ENCODE results near the gene C1QTNF9B.
A peak's percentile ranks its signal among the peaks of the same experiment; 100 is the strongest.

Gene C1QTNF9B

GRCh38 chr13:23921451-23921888 lies 24.2 kb upstream of the C1QTNF9B start:
- TF ChIP-seq EZH2phosphoT487 (IDR thresholded peaks at IDR 0.05; ENCODE audit: low read depth): no peak
- TF ChIP-seq, protein P1, sequence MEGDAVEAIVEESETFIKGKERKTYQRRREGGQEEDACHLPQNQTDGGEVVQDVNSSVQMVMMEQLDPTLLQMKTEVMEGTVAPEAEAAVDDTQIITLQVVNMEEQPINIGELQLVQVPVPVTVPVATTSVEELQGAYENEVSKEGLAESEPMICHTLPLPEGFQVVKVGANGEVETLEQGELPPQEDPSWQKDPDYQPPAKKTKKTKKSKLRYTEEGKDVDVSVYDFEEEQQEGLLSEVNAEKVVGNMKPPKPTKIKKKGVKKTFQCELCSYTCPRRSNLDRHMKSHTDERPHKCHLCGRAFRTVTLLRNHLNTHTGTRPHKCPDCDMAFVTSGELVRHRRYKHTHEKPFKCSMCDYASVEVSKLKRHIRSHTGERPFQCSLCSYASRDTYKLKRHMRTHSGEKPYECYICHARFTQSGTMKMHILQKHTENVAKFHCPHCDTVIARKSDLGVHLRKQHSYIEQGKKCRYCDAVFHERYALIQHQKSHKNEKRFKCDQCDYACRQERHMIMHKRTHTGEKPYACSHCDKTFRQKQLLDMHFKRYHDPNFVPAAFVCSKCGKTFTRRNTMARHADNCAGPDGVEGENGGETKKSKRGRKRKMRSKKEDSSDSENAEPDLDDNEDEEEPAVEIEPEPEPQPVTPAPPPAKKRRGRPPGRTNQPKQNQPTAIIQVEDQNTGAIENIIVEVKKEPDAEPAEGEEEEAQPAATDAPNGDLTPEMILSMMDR (IDR thresholded peaks at IDR 0.05; ENCODE audit: low read depth, low read length): peak; percentile 98
- Histone ChIP-seq H3K27ac (ENCODE audit: low read length) (no peak overlapping the region), H3K79me2 (ENCODE audit: low read length) (no peaks in the 10 kb centered on the region), H4K20me1 (ENCODE audit: insufficient read depth, low read length) (no peaks in the 10 kb centered on the region), H3K9ac (ENCODE audit: low read length) (no peak overlapping the region), H3K9me3 (ENCODE audit: insufficient read depth, low read length) (no peaks in the 10 kb centered on the region), H3K4me2 (ENCODE audit: low read length) (no peak overlapping the region), H3K36me3 (replicated peaks; ENCODE audit: low read depth, low read length) (no peaks in the 10 kb centered on the region), H3K27me3 (ENCODE audit: low read depth, low read length) (peaks cover 44% of the 10 kb centered on the region), H3K4me3 (ENCODE audit: low read length) (no peak overlapping the region), H2AFZ (ENCODE audit: low read depth, low read length) (no peak overlapping the region), H3K4me1 (ENCODE audit: low read length) (peaks cover 10% of the 10 kb centered on the region)

- Histone ChIP-seq H3K27me3 (ENCODE audit: low read depth, low read length) (peaks cover 51% of the 10 kb centered on the region), H3K79me2 (ENCODE audit: low read length) (no peaks in the 10 kb centered on the region), H4K20me1 (ENCODE audit: insufficient read depth, low read length) (no peaks in the 10 kb centered on the region), H3K36me3 (replicated peaks; ENCODE audit: low read depth, low read length) (no peaks in the 10 kb centered on the region), H2AFZ (ENCODE audit: low read depth, low read length) (no peak overlapping the region), H3K9ac (ENCODE audit: low read length) (no peak overlapping the region), H3K4me3 (ENCODE audit: low read length) (no peak overlapping the region), H3K9me3 (ENCODE audit: insufficient read depth, low read length) (no peaks in the 10 kb centered on the region), H3K27ac (ENCODE audit: low read length) (no peak overlapping the region), H3K4me1 (ENCODE audit: low read length) (peaks cover 10% of the 10 kb centered on the region), H3K4me2 (ENCODE audit: low read length) (no peak overlapping the region)
- no peak for TF ChIP-seq EZH2phosphoT487 (IDR thresholded peaks at IDR 0.05; ENCODE audit: low read depth)
- TF ChIP-seq, protein P1 (IDR thresholded peaks at IDR 0.05; ENCODE audit: low read depth, low read length): no peak
Observed at GRCh38 chr13:23919006-23919405, 21.7 kb upstream of the C1QTNF9B start.

DNA sequence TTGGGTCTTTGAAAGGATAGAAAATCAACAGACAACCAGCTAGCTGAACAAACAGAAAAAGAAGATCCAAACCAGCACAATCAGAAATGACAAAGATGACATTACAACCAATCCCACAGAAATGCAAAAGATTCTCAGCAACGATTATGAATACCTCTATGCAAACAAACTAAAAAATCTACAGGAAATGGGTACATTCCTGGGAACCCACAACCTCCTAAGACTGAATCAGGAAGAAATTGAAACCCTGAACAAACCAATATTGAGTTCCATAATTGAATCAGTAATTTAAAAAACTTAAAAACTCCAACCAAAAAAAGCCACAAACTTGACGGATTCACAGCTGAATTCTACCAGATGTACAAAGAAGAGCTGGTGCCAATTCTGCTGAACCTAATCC lies 20.9 kb upstream of the C1QTNF9B start:
- TF ChIP-seq, protein P1 (IDR thresholded peaks at IDR 0.05; ENCODE audit: low read depth, low read length): no peak
- TF ChIP-seq EZH2phosphoT487 (IDR thresholded peaks at IDR 0.05; ENCODE audit: low read depth): no peak
- Histone ChIP-seq H3K79me2 (ENCODE audit: low read length) (no peaks in the 10 kb centered on the region), H3K4me1 (ENCODE audit: low read length) (peaks cover 10% of the 10 kb centered on the region), H4K20me1 (ENCODE audit: insufficient read depth, low read length) (no peaks in the 10 kb centered on the region), H3K27me3 (ENCODE audit: low read depth, low read length) (peaks cover 51% of the 10 kb centered on the region), H3K36me3 (replicated peaks; ENCODE audit: low read depth, low read length) (no peaks in the 10 kb centered on the region), H3K4me2 (ENCODE audit: low read length) (no peak overlapping the region), H2AFZ (ENCODE audit: low read depth, low read length) (no peak overlapping the region), H3K4me3 (ENCODE audit: low read length) (no peak overlapping the region), H3K9ac (ENCODE audit: low read length) (no peak overlapping the region), H3K27ac (ENCODE audit: low read length) (no peak overlapping the region), H3K9me3 (ENCODE audit: insufficient read depth, low read length) (no peaks in the 10 kb centered on the region)

- H2AFZ ChIP-seq (ENCODE audit: low read depth, low read length): no peak overlapping the region
- H3K4me1 ChIP-seq (ENCODE audit: low read length): no peaks in the 10 kb centered on the region
Observed at GRCh38 chr13:23915308-23915707, 18.0 kb upstream of the C1QTNF9B start.

More at GRCh38 chr13:23915308-23915707, 18.0 kb upstream of the C1QTNF9B start:
- H3K27me3 ChIP-seq (ENCODE audit: low read depth, low read length): peaks cover 44% of the 10 kb centered on the region
- TF ChIP-seq, protein P1 (IDR thresholded peaks at IDR 0.05; ENCODE audit: low read depth, low read length): no peak
- no peak for TF ChIP-seq EZH2phosphoT487 (IDR thresholded peaks at IDR 0.05; ENCODE audit: low read depth)
- no peak overlapping the region for H3K9ac ChIP-seq (ENCODE audit: low read length)
- no peak overlapping the region for H3K27ac ChIP-seq (ENCODE audit: low read length)
- H3K79me2 ChIP-seq (ENCODE audit: low read length): no peaks in the 10 kb centered on the region
- H3K4me3 ChIP-seq (ENCODE audit: low read length): no peak overlapping the region
- no peaks in the 10 kb centered on the region for H3K9me3 ChIP-seq (ENCODE audit: insufficient read depth, low read length)
- H3K36me3 ChIP-seq (replicated peaks; ENCODE audit: low read depth, low read length): no peaks in the 10 kb centered on the region
- no peak overlapping the region for H3K4me2 ChIP-seq (ENCODE audit: low read length)
- H4K20me1 ChIP-seq (ENCODE audit: insufficient read depth, low read length): no peaks in the 10 kb centered on the region

Data from OCI-LY3 (cell line).